GM12801 (cell line): ENCODE measurements around the gene ATP6V0E2.

Experiments
- CTCF ChIP-seq: IDR thresholded peaks from one replicate; pipeline ENCODE4 v1.5.1; 2011; ENCODE audit warnings: control low read depth; ENCODE audit not compliant: insufficient read length; ENCODE audit errors: extremely low read depth

Gene ATP6V0E2

GRCh38 chr7:149845257-149845980 is 28.4 kb upstream of the ATP6V0E2 start:
- no peak for TF ChIP-seq CTCF

GRCh38 chr7:149846021-149846420 is 27.7 kb upstream of the ATP6V0E2 start:
- no peak for TF ChIP-seq CTCF

GRCh38 chr7:149846436-149847046 is 27.2 kb upstream of the ATP6V0E2 start:
- no peak for TF ChIP-seq CTCF

GRCh38 chr7:149849174-149849573 is 24.6 kb upstream of the ATP6V0E2 start:
- no peak for TF ChIP-seq CTCF

GRCh38 chr7:149850007-149850594 is 23.7 kb upstream of the ATP6V0E2 start:
- no peak for TF ChIP-seq CTCF

GRCh38 chr7:149850716-149851115 is 23.1 kb upstream of the ATP6V0E2 start:
- no peak for TF ChIP-seq CTCF

GRCh38 chr7:149851449-149851848 is 22.3 kb upstream of the ATP6V0E2 start:
- TF ChIP-seq CTCF = no peak
